GF-D8 (cell line): ENCODE measurements around the gene SCPEP1.
A peak's percentile ranks its signal among the peaks of the same experiment; 100 is the strongest.

ENCODE experiments used
- DNase-seq: peaks from one replicate; lab custom pipeline; 2025; lab: John Stamatoyannopoulos, UW

The SCPEP1 gene

DNA sequence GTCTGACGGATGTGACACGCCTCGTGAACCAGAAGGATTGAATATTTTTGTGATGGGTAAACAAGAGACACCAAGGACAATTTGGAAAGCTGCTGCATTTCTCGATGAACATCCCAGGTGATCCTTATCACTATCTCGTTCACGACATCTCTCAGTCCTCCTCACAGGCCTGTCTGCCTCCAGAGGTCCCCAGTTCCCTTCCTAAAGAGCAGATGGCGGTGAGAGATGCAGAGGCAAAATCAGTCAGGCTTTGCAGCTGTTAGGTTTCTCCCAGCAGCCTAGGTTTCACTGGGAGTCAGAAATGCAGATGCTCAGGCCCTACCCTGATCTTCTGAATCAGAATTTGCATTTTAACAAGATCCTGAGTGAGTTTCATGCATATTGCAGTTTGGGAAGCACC is 23.6 kb downstream of the SCPEP1 start:
- no peak for DNase-seq

- no peak for DNase-seq
Observed at GRCh38 chr17:57002904-57003303, 25.0 kb downstream of the SCPEP1 start.

- peak; percentile 31 for DNase-seq
Observed at GRCh38 chr17:57004944-57005579, 27.1 kb downstream of the SCPEP1 start.

- no peak for DNase-seq
Observed at GRCh38 chr17:57006040-57006439, 28.1 kb downstream of the SCPEP1 start.

DNA sequence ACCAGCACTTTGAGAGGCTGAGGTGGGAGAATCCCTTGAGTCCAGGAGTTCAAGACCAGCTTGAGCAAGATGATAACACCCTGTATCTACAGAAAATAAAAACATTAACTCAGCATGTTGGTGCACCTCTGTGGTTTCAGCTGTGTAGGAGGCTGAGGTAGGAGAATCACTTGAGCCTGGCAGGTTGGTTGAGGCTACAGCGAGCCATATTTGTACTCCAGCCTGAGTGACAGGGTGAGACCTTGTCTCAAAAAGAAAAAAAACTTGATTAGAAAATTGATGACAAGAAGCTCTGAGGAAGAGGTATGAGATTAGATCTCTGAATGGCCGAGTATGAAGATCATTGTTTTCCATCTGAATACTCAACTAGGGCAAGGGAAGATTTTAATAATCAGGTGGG is 31.0 kb downstream of the SCPEP1 start:
- DNase-seq: no peak

GRCh38 chr17:57009737-57010445 is 32.0 kb downstream of the SCPEP1 start:
- DNase-seq: no peak

GRCh38 chr17:57010487-57010886 is 32.6 kb downstream of the SCPEP1 start:
- no peak for DNase-seq

DNA sequence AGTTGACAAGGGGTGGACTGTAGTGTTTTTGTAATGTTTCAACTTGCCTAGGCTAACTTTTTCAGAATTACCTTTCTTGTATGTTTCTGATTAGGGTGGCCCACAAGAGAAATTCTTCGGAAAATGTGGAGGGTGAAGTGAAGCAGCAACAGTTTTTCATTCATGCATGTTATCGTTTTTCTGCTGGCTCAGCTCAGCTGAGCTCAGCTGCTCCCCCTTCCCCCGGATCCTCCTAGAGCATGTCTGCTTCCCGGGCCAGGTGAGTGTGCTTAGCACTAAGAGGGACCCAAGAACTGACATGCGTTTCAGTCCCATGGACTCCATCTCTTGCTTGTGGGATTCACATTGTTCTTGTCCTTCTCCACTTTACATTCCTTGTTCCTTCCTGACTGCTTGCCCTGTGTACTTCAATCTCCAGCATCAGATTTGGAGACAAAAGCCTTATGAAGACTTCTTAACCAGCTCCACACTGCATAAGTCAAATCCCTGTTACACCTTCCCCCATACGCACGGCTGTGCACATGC is 33.6 kb downstream of the SCPEP1 start:
- DNase-seq: no peak

DNA sequence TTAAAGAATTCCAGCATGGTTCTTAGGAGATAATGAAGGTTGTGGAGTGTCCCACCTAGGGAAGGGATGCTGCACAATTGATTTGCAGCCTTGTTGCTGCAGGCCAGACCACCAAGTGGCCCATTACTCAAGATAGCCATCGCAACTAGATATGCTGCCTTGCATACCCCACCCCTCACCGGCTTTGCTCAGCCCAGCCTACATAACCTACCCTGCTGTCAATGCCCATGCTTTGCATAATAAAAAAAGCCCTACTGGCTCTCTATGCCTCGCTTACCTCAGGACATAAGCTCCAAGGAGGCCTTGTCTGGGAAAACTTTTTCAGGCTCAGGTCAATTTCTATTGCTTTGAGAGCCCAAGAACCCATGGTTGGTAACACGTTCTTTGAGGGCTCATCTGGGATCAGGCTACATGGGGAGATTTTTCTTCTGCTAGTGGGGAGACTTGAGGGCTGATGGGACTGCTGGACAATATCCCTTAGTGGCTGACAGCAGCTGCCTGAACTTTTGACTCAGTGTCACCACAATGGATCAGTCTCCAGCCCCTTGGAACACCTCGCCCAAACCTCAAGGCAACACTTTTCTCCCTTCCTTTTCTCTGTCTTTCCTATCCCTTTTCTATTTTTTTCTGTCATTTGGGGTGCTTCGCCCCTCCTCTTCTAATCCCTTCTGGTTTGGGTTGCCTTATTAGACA is 38.3 kb downstream of the SCPEP1 start:
- no peak for DNase-seq

DNA sequence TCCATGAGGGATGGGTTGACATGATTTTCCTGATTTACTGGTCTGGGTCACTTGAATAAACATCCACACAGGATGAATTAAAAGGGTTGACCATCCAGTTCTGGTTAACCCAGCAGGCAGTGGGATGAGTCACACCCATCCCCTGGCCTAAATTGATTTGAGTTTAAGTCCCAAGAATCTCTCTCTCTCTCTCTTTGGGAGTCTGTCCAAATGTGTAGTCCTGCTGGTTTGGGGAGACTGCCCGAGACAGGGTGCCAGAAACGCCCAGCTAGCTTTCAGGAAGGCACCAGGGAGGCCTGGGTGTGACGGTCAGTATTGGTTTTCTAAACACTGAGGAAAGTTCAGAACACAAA is 38.8 kb downstream of the SCPEP1 start:
- DNase-seq: no peak

- DNase-seq: no peak
Observed at GRCh38 chr17:57017625-57018024, 39.7 kb downstream of the SCPEP1 start.

GRCh38 chr17:57020208-57020607 is 42.3 kb downstream of the SCPEP1 start:
- no peak for DNase-seq

DNA sequence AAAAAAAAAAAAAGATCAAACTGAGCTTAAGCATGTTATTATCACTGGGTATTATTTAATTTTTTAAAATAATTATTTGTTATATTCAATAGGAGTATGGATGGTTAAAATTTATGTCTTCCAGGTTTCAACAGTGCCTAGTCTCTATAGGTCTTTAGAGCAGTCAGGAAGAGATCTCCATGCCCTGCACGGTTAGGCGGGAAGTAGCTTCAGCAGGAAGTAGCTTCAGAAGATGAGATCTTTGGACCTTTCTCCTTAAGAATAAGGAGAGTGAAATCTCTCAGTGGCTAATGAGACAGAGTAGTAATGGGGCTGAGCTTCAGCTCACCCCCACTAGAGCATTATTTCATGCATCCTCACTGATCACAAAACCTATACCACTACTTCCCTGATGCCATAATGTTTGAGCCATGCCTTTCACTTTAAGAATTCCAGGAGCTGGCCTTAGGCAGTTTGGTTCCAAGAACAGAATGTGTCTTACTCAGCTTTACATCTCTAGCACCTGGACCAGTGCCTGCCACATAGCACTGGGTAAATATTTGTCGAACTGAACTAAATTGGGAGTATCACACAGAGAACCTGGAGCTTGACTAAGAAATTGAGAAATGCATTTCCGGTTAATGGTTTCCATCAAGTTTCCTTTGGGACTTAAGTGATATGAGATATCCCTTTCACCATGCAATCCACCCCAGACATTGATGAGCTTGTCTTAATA is 43.5 kb downstream of the SCPEP1 start:
- no peak for DNase-seq

DNA sequence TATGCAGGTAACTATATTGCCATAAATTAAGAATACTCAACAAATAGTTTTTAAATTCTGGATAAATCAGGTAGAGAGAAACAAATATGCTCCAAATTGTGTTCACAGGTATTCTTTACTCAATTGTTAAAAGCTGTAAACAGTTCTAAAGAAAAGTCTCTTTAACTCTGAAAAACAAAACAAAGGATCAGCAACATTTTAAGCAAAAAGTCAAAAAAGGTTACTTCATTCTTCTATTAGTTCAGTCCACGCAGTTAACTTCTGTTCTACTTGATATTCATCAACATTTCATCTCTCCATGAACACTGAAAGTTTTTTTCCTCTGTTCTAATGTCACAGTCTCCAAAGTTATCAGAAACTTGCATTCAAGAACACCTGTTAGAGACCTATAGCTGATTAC is 47.9 kb downstream of the SCPEP1 start:
- no peak for DNase-seq

DNA sequence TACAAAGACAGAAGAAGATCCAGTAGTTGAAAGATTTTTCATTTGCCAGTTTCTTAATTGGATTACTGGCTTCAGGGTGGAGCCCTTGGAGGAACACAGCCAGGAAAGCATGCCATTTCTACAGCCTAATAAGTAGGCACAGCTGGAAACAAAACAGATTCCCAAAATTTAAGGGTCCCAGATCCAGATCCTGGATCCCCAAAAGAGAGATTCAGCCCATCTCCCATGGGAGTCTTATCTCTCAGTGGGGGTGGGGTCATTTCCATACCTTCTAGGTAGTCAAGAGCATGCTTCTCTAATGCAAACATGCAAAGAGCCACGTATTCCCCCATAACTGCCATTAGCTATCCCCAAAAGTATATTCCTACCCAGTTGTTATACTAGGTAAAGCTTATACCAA is 49.9 kb downstream of the SCPEP1 start:
- DNase-seq: no peak

GRCh38 chr17:57032343-57032742 is 54.4 kb downstream of the SCPEP1 start:
- no peak for DNase-seq

- no peak for DNase-seq
Observed at GRCh38 chr17:57033296-57033695, 55.4 kb downstream of the SCPEP1 start.

DNA sequence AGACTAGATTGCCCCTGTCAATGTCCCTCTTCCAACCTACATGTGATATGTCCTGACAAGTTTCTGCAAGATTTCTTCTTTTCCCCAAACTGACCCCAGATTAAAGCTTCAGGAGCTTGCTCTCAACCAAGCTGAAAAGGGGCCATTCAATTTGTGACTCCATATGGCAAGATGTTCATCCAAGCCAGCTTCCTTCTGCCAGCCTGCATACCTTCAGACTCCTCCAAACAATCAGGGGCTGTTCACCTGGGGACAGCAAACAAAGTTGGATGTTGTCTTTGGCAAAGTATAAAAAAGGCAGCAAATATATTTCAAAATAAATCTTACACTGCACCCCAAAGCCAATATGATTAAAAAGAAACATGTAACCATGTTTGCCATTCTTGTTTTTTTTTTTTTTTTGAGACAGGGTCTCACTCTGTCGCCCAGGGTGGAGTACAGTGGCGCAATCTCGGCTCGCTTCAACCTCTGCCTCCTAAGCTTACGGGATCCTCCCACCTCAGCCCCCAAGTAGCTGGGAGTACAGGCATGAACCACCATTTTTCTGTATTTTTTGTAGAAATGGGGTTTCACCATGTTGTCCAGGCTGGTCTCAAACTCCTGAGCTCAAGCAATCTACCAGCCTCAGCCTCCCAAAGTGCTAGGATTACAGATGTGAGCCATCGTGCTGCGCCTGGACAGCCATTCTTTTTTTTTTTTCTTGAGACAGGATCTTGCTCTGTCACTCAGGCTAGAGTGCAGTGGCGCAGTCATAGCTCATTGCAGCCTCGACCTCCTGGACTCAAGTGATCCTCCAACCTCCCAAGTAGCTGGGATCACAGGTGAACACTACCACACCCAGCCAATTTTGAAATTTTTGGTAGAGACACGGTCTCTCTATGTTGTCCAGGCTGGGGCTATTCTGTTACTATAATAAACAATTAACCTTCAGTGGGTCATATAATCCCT is 57.1 kb downstream of the SCPEP1 start:
- no peak for DNase-seq

DNA sequence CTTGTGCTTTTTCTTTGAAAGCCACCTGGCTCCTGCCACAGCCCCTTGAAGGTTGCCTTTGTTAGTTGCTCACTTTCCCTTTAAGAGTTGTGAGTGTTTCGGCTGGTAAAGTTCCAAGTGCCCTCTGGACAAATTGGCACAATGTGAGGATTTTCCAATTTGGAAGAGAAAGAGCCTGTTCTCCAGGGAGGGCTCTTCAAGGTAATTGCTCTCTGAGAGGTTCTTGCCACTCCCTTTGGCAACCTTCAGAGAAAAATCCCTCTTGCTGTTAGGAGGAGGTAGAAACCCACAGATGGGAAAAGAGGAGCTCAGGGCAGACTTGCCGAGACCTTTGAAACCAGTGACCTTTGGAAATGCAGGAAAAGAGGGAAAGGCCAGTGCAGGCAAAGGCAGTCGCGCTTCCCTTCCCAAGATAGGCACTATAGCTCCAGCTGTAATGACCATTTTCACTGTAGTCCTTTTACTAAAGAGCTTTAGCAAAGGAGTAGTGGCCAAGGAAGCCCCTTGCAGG is 58.1 kb downstream of the SCPEP1 start:
- no peak for DNase-seq

- DNase-seq: no peak
Observed at GRCh38 chr17:57037411-57037810, 59.5 kb downstream of the SCPEP1 start.

DNA sequence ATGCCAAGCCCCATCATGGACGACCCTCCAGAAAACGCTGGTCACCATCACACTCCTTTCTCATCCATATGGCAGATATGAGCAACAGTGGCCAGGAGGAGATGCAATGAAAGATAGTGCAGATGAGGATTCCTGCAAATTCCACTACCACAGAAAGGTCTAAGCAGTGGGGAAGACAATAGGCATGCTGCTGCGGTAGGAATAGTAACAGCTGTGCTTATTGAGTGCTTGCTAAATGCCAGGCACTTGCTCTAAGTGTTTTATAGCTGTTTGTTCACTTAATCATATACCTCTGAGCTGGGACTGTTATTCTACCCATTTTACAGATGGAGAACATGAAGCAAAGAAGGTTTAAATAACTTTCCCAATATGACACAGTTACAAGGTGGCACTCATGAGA is 60.6 kb downstream of the SCPEP1 start:
- no peak for DNase-seq
